Measurements from ENCODE around the gene CAPRIN1. TPM values are rescaled to one million over a fixed set of nuclear protein-coding genes. Genes with fewer than 3 reads are reported as not detected.

Gene CAPRIN1
- total RNA-seq, result 231 TPM

GRCh38 chr11:34051349-34052035 is at the start of gene CAPRIN1:
Gene CAPRIN1, plus strand, starts transcription at chr11:34051731. Its CDS starts 690 bp downstream, at chr11:34052421.

DNA sequence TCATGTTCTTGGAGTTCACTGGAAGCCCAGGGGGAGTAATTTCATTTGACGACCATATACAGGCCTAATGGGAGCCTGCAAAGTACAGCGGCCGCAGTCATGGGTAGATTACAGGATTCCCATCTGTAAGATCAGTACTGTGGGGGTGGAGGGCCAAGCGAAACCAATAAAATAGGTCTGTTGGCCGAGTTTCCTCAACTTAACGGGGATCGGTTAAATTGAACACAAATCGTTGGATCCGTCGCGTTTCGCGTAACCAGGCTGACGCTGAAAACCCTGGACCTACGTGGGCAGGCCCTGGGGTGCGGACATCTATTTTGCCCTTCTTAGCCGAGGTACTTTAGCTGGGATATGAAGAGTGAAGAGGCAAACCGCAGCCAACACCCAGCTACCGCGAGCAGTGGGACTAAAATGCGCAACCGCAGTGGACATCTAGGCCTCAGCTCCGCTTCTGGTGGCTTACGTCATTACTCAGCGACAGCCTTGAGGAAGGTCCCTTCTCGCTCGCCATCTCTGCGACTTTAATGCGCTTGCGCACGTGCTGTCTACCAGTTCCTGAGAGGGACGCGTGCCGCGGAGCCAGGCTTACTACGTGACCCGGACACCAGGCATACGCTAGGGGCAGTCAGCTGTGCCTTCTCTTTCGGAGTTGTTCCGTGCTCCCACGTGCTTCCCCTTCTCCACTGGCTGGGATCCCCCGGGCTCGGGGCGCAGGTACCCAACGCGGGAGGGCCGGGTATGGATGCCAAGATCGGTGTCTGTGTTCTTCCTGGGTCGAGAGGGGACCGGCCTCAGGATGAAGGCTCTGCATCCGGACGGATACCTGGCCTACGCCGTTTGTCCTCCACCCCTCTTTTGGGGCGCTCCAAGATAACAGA is 53.8 kb downstream of the CAPRIN1 start, which contains the start of gene NAT10:
Gene NAT10 (plus strand): TSS at position 551 of the 878 bp plus-strand sequence. CDS start 2,597 bp downstream, outside the sequence.

Other genes starting within 250 kb of the CAPRIN1 start
- gene LMO2, start 159.7 kb upstream of the CAPRIN1 start, total RNA-seq, result 29.8 TPM
- 23.8 TPM for gene NAT10, start 53.9 kb downstream of the CAPRIN1 start, total RNA-seq

Measured in metanephros (tissue), 1 donor.